Pancreas (tissue), 10 donors: Measurements from ENCODE around the gene ANKRD33B. TPM values are rescaled to one million over a fixed set of nuclear protein-coding genes. Genes with fewer than 3 reads are reported as not detected.
"Not testable (repeated sequence)": the region's sequence is repeated elsewhere in the genome, so short reads cannot be mapped to it uniquely, and the experiment has no call there.

ENCODE experiments used
- ATAC-seq, 4 donors: fragments of 200-7000 bp; cut with Tn5 transposase; one replicate each; pipeline versions ENCODE4 v1.8.0 to v1.9.1; 2020; ENCODE audit warnings: mild to moderate bottlenecking in 4 of 4, moderate library complexity in 4 of 4
- DNase-seq, 6 donors: peaks; one replicate each; pipeline ENCODE4 v3.0.0-alpha.2; 2020
- FAIRE-seq: peaks from 2 replicates; lab custom pipeline; 2012; peaks lifted over from hg19 to GRCh38; lab: Jason Lieb, UNC
- H3K27ac ChIP-seq, 4 donors: fragments of 200-600 bp; sonication (generic); 1 replicate in 3 of 4; 2 replicates in 1 of 4; pipeline versions ENCODE4 v1.5.0 to v1.8.0; 2020
- H3K27me3 ChIP-seq, 4 donors: fragments of 200-600 bp; one replicate each; pipeline ENCODE4 v1.8.0; 2021
- H3K36me3 ChIP-seq, 3 donors: fragments of 200-600 bp; sonication (generic) in 1 of 3; one replicate each; pipeline versions ENCODE4 v1.5.0 to v1.8.0; 2020 to 2021
- H3K4me1 ChIP-seq, 3 donors: fragments of 200-600 bp; one replicate each; pipeline ENCODE4 v1.8.0; 2021
- H3K4me3 ChIP-seq, 4 donors: fragments of 200-600 bp; sonication (generic) in 2 of 4; one replicate each; pipeline versions ENCODE4 v1.5.0 to v1.8.0; 2020 to 2021
- H3K9me3 ChIP-seq, 4 donors: fragments of 200-600 bp; one replicate each; pipeline ENCODE4 v1.8.0; 2021
- CTCF ChIP-seq, 4 donors: fragments of 200-600 bp; sonication (generic) in 3 of 4; IDR thresholded peaks; one replicate each; pipeline versions ENCODE4 v1.5.0 to v1.8.0; 2021; ENCODE audit warnings: antibody characterized with exemption in 4 of 4
- WGBS, 2 donors: extraction: QIAGEN DNeasy Blood & Tissue Kit; methylation state at CpG; one replicate each; pipeline ENCODE4 v1.1.7; 2013; 5-methylcytosine and 5-hydroxymethylcytosine counted together
- intact Hi-C, 3 donors: fragments of 100-400 bp; cut with DNase I; formaldehyde crosslinking; loops; one replicate each; pipeline versions ENCODE4 v1.11.1 to v1.14.2; 2022
- polyA plus RNA-seq, 2 donors: library from polyadenylated mRNA; stranded (reverse); fragments of 200-250 nt; gene quantifications; one replicate each; pipeline ENCODE4 v1.2.3, GENCODE V29; 2013
- total RNA-seq, 6 donors: library from RNA; stranded (reverse); fragmentation: NEBNext Ultra II Directional in 4 of 6; extraction: Animal tissue kit (Norgen Biotek cat#: 25700) in 4 of 6; gene quantifications; one replicate each; pipeline versions ENCODE4 v1.2.1 to v1.2.4, GENCODE V29; 2021 to 2023
- donor health status: healthy with polysubstance abuse.
- donor health status: DM: no; HTN: no; CAD: no; lungs with moderate emphysema.
- donor health status: DM: no; HTN: no; CAD: no.
- donor health status: control.
- donor health status: control.
- donor health status: Bipolar disorder and iron deficiency.
- donor health status: DM: yes; HTN: yes; CAD: no.
- donor health status: DM: no; HTN: no; CAD: no.
- donor health status: DM: no; HTN: no; CAD: no.
- donor health status: DM: yes; HTN: yes; CAD: no.

The ANKRD33B gene
- total and polyA plus RNA-seq, 8 donors: 0.57 to 2.7 (median 1.1) TPM

GRCh38 chr5:10601246-10602030 is 37.6 kb downstream of the ANKRD33B start:
- Histone ChIP-seq H3K4me1 (no peaks in the 10 kb centered on the region), H3K27ac (peak overlapping the region in 2 of 4 donors; percentile 8 to 34), H3K4me3 (no peak overlapping the region), H3K27me3 (no peaks in the 10 kb centered on the region), H3K36me3 (no peaks in the 10 kb centered on the region), H3K9me3 (no peaks in the 10 kb centered on the region)
- intact Hi-C loops: no loop called here
- peak; percentile 34 to 84 (median 72) for DNase-seq
- no peak for FAIRE-seq
- no peak for TF ChIP-seq CTCF (IDR thresholded peaks at IDR 0.05)
- WGBS, 2 donors: 33 to 42% methylated on average over 19 of the region's 19 CpGs
- ATAC-seq: peak; percentile 75 to 84 (median 80)

GRCh38 chr5:10602031-10602806 is 38.3 kb downstream of the ANKRD33B start:
- H3K4me3 ChIP-seq: no peak overlapping the region
- DNase-seq (peak in 1 of 6 donors; percentile 33), FAIRE-seq (no peak), ATAC-seq (peak; percentile 36 to 71 (median 58))
- H3K27me3 ChIP-seq: no peaks in the 10 kb centered on the region
- no peaks in the 10 kb centered on the region for H3K36me3 ChIP-seq
- intact Hi-C loops: no loop called here
- WGBS, 2 donors: 32 to 39% methylated on average over 15 of the region's 15 CpGs
- no peak for TF ChIP-seq CTCF (IDR thresholded peaks at IDR 0.05)
- H3K4me1 ChIP-seq: no peaks in the 10 kb centered on the region
- H3K27ac ChIP-seq: peak overlapping the region in 2 of 4 donors; percentile 8 to 34
- no peaks in the 10 kb centered on the region for H3K9me3 ChIP-seq

- 75 to 83% methylated on average over 6 of the region's 6 CpGs for WGBS, 2 donors
- Histone ChIP-seq H3K4me3 (no peak overlapping the region), H3K27ac (no peak overlapping the region), H3K4me1 (no peaks in the 10 kb centered on the region), H3K27me3 (no peaks in the 10 kb centered on the region), H3K36me3 (no peaks in the 10 kb centered on the region), H3K9me3 (no peaks in the 10 kb centered on the region)
- no peak for DNase-seq
- TF ChIP-seq CTCF (IDR thresholded peaks at IDR 0.05): no peak
- no peak for ATAC-seq
- FAIRE-seq: no peak
- intact Hi-C loops: no loop called here
Observed at GRCh38 chr5:10604975-10605374, 41.1 kb downstream of the ANKRD33B start.

- H3K4me3 ChIP-seq, H3K9me3 ChIP-seq, H3K4me1 ChIP-seq, H3K27ac ChIP-seq, ATAC-seq, intact Hi-C loops, H3K36me3 ChIP-seq, FAIRE-seq, DNase-seq, H3K27me3 ChIP-seq: not testable (repeated sequence)
- 82 to 87% methylated on average over 9 of the region's 9 CpGs for WGBS, 2 donors
Observed at GRCh38 chr5:10606632-10607022, 42.8 kb downstream of the ANKRD33B start.

GRCh38 chr5:10607023-10607665 is 43.3 kb downstream of the ANKRD33B start:
- DNase-seq (no peak), FAIRE-seq (no peak), ATAC-seq (peak in 1 of 4 donors; percentile 50)
- Histone ChIP-seq H3K27ac (no peak overlapping the region), H3K4me1 (no peaks in the 10 kb centered on the region), H3K27me3 (no peaks in the 10 kb centered on the region), H3K9me3 (no peaks in the 10 kb centered on the region), H3K36me3 (no peaks in the 10 kb centered on the region), H3K4me3 (no peak overlapping the region)
- TF ChIP-seq CTCF (IDR thresholded peaks at IDR 0.05): no peak
- 48 to 52% methylated on average over 13 of the region's 13 CpGs for WGBS, 2 donors
- intact Hi-C loops: no loop called here
